ENCODE results near the gene ENAH.

DNA sequence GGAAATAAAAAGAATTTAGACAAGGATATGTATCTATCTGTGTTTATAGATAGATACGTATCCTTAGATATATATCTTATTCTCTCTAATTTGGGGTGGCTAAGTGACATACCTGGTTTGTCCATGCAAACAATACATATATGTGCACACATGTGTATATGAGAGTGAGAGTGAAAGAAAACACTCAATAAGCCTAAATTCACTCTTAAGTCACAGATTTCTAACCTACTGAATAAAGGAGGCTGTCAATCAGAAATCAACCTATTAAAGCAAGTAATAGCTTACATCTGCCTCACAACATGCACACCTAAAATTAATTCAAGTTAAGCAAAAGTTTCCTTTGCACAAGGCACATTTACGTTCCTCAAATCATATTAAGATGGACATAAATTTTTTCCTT lies 118.2 kb downstream of the ENAH start:
- TF ChIP-seq, protein P1, sequence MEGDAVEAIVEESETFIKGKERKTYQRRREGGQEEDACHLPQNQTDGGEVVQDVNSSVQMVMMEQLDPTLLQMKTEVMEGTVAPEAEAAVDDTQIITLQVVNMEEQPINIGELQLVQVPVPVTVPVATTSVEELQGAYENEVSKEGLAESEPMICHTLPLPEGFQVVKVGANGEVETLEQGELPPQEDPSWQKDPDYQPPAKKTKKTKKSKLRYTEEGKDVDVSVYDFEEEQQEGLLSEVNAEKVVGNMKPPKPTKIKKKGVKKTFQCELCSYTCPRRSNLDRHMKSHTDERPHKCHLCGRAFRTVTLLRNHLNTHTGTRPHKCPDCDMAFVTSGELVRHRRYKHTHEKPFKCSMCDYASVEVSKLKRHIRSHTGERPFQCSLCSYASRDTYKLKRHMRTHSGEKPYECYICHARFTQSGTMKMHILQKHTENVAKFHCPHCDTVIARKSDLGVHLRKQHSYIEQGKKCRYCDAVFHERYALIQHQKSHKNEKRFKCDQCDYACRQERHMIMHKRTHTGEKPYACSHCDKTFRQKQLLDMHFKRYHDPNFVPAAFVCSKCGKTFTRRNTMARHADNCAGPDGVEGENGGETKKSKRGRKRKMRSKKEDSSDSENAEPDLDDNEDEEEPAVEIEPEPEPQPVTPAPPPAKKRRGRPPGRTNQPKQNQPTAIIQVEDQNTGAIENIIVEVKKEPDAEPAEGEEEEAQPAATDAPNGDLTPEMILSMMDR (IDR thresholded peaks at IDR 0.05 in 2 of 3, conservative IDR thresholded peaks at IDR 0.05 in 1 of 3; ENCODE audit: borderline replicate concordance in 1 of 3, insufficient read depth in 1 of 3, low read depth in 2 of 3, low read length in 2 of 3): no peak
- no peak for TF ChIP-seq SP1 (IDR thresholded peaks at IDR 0.05; ENCODE audit: low read depth)
- TF ChIP-seq EZH2phosphoT487 (IDR thresholded peaks at IDR 0.05; ENCODE audit: borderline replicate concordance): no peak
- no peak for TF ChIP-seq ATF3 (IDR thresholded peaks at IDR 0.05)
- TF ChIP-seq POLR2A (IDR thresholded peaks at IDR 0.05; ENCODE audit: borderline replicate concordance, extremely low read depth, insufficient read depth, insufficient read length): no peak
- TF ChIP-seq POLR2AphosphoS5 (IDR thresholded peaks at IDR 0.05; ENCODE audit: low read depth, low read length): no peak
- no peak for TF ChIP-seq EZH2 (IDR thresholded peaks at IDR 0.05)
- TF ChIP-seq, protein P2, sequence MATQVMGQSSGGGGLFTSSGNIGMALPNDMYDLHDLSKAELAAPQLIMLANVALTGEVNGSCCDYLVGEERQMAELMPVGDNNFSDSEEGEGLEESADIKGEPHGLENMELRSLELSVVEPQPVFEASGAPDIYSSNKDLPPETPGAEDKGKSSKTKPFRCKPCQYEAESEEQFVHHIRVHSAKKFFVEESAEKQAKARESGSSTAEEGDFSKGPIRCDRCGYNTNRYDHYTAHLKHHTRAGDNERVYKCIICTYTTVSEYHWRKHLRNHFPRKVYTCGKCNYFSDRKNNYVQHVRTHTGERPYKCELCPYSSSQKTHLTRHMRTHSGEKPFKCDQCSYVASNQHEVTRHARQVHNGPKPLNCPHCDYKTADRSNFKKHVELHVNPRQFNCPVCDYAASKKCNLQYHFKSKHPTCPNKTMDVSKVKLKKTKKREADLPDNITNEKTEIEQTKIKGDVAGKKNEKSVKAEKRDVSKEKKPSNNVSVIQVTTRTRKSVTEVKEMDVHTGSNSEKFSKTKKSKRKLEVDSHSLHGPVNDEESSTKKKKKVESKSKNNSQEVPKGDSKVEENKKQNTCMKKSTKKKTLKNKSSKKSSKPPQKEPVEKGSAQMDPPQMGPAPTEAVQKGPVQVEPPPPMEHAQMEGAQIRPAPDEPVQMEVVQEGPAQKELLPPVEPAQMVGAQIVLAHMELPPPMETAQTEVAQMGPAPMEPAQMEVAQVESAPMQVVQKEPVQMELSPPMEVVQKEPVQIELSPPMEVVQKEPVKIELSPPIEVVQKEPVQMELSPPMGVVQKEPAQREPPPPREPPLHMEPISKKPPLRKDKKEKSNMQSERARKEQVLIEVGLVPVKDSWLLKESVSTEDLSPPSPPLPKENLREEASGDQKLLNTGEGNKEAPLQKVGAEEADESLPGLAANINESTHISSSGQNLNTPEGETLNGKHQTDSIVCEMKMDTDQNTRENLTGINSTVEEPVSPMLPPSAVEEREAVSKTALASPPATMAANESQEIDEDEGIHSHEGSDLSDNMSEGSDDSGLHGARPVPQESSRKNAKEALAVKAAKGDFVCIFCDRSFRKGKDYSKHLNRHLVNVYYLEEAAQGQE (IDR thresholded peaks at IDR 0.05; ENCODE audit: low read depth): no peak
- no peak for TF ChIP-seq SIN3A (IDR thresholded peaks at IDR 0.05; ENCODE audit: low read depth)
- TF ChIP-seq JUND (IDR thresholded peaks at IDR 0.05): no peak
- TF ChIP-seq RAD21 (IDR thresholded peaks at IDR 0.05; ENCODE audit: low read depth): no peak
